DMS79 (cell line): Measurements from ENCODE around the gene ZNF606.

Experiments used
- DNase-seq: peaks from one replicate; lab custom pipeline; 2025; lab: John Stamatoyannopoulos, UW

ZNF606 gene

DNA sequence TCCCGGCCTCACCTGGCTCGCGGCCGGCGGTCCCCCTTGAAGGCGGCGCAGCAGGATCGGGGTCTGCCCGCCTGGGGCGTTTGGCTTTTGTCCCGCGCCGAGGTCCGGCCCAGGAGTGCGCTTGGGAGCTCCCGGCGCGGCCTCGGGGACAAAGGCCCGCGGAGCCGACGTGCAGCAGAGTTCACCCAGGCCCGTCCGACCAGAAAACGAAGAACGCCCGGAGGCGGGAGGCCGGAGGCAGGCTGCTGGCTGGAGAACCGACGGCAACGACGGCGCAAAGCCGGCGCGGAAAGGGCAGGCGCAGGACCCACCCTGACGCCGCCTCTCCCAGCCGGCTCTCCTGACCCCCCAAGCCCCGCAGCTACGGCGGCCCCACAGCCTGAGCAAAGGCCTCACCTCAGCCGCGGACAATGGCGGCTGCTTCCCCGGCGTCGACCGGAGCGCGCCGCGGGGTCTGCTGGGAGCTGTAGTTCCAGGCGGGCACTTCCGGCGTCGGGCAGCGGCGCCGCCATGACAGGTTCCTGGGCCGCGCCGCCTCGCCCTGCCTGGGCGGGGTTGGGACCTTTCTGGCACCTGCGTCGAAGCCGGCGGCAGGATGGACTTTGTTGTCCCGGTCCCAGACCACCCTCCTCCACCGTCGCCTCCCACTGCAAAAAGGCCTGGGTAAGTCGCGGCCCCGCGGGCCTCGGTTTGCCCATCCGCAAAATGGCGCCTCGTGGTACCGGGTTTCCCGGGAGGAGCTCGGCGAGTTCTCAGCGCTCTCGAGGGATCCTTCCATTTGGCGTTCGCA lies at the start of gene ZNF606:
TSS of gene ZNF606 (minus strand) at position 437 of the 790 bp plus-strand sequence. CDS start 1,501 bp downstream, outside the sequence.
- DNase-seq = peak; percentile 53

GRCh38 chr19:58052256-58052655 lies 49.6 kb upstream of the ZNF606 start:
- DNase-seq = no peak

DNA sequence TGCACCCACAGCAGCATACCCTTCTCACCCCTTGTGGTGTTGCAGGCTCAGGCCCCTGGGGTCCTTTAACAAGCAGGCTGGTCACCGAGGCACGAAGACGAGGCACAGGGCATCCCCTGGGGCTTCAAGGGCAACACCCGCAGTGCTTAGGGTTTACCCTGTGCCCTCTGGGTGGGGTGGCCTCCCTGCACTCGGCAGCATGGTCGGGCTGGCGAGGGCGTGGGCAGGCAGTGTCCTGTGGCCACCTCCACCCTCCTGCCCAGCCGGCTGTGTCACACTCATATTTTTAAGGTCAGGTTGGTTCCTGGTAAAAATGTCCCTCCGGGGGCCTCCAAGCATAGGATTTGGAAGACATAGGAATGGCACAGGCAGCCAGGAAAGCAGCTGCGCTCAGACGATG lies 45.1 kb upstream of the ZNF606 start:
- no peak for DNase-seq

DNA sequence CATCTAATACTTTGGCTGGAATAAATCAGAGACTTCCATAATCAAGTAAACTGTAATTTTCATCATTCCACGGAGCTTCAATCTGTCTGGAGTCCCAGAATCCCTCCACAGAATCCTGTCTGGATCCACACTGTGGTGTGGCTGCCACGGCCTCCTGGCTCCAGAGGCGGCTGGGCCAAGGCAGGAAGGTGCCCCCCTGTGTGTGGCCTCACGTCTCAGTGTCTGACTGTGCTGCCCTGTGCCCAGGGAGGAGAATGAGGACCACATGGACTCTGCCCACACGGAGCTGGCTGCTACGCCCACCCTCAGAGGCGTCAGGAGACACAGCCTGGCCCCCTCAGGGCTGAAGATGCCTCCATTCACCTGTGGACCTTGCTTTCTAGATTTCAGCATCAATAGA lies 44.2 kb upstream of the ZNF606 start:
- no peak for DNase-seq

DNA sequence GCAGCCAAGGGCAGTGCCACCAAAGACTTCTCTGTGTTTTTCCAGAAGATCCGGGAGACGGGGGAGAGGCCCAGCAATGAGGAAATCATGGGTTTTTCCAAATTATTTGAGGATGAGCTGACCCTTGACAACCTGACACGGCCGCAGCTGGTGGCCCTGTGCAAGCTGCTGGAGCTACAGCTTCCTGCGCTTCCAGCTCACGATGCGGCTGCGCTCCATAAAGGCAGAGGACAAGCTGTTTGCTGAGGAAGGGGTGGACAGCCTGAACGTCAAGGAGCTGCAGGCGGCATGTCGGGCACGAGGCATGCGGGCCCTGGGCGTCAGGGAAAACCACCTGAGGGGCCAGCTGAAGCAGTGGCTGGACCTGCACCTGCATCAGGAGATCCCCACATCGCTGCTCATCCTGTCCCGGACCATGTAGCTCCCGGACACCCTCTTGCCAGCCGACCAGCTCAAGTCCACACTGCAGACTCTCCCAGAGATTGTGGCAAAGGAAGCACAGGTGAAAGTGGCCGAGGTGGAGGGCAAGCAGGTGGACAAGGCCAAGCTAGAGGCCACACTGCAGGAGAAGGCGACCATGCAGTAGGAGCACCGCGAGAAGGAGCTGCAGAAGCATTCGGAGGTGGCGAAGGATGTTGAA lies 42.9 kb upstream of the ZNF606 start:
- no peak for DNase-seq

DNA sequence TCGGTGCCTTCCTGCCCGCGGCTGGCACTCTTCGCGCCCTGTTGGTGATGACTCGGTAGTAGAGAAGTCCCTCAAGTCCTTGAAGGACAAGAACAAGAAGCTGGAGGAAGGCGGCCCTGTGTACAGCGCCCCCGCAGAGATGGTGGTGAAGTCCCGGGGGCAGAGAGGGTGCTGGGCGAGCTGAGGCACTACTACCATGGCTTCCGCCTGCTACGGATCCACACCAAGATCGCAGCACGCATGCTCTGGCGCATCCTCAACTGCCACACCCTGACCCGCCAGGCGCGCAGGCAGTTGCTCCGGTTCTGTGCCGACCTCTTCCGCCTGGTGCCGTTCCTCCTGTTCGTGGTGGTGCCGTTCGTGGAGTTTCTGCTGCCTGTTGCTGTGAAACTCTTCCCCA lies 42.3 kb upstream of the ZNF606 start:
- DNase-seq = no peak

GRCh38 chr19:58044391-58044790 lies 41.8 kb upstream of the ZNF606 start:
- no peak for DNase-seq

DNA sequence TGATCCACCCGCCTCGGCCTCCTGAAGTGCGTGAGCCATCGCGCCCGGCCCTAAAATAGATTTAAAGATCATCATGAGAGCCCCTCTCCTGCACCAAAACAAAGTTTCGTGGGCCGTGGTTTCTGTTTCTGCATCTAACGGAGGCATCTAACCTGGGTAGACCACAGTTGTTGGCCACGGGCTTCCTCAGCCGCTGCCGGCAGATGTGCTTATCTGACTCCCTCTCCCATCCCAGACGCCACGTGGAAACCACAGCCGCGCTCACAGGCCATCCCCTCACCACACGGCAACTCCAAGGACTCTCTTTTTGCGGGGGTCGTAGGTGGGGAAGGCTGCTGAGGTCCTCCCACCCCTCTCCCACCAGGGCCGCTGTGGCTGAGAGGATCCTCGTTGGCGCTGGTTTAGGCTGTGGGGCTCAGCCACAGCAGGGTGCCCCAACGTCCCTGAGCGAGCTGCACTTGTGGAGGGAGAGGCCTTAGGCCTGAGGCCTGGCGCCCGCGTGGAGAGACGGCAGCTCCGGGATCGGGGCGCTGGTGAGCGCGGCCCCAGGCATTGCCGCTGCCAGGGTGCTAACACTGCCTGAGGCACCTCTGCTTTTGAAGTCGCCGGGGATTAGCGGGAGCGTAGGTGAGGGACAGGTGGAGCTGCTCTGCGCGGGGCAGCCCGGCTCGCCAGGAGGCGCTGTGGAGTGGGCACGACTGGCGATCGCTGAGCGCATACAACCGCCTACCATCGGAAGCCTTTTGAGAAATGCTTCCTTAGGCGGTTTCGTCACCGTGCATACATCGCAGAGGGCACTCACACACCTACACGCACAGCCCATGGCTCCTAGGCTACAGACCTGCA lies 40.1 kb upstream of the ZNF606 start:
- no peak for DNase-seq

DNA sequence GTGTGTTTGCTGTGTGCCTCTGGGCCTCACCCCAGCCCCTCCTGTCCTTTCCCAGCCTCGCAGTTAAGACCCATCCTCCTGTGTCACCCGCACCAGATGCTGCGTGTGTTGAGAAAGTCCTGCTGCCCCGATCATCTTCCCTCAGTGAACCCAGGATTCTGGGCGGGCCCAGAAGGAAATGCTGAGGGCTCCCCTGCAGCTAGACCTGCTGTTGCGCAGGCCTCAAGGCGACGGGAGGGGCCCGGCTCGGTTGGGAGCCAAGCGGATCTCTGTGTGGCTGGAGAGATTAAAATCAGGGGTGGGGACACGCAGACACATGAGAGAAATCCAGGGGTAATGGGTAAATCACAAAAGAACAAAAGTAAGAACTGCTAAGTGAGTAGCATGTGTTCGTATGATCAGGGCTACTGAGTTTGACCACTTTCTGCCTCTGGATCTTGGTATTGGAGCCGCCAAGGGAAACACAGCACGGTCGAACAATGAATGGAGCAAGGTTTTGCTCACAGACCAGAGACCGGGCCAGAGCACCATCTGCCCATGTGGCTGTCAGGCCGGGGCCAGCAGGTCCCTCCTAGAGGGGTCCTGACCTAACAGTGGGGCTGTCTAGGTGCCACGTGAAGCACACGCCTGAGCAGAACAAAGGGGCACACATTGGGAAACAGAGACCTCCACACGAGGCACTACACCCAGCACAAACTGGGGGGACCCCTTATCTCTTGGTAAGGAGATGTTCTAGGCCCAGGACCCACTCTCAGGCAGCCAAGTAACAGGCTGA lies 38.3 kb upstream of the ZNF606 start:
- no peak for DNase-seq

DNA sequence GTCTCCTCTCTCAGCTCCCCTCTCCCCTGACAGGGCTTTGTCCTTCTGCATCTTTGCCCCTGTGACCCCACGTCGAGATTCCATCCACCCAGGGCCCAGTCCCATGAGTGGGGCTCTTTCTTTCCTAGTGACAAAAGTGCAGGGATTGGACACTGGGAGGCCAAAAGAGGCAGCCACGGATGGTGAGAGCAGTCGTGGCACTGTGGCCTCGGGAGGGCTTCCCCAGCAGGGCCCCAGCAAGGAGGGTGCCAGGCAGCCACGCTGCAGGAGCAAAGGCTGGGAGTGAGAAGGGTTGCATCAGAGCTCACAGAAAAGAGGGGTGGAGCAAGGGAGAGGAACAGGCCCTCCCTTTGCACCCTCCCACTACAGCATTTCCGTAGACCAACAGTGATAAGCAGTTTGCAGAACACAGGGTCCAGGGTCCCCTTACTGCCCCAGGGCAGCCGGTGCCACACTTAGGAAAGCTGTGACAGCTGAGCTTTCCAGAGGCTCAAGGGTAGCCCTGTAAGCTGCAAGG lies 36.1 kb upstream of the ZNF606 start:
- DNase-seq = no peak

DNA sequence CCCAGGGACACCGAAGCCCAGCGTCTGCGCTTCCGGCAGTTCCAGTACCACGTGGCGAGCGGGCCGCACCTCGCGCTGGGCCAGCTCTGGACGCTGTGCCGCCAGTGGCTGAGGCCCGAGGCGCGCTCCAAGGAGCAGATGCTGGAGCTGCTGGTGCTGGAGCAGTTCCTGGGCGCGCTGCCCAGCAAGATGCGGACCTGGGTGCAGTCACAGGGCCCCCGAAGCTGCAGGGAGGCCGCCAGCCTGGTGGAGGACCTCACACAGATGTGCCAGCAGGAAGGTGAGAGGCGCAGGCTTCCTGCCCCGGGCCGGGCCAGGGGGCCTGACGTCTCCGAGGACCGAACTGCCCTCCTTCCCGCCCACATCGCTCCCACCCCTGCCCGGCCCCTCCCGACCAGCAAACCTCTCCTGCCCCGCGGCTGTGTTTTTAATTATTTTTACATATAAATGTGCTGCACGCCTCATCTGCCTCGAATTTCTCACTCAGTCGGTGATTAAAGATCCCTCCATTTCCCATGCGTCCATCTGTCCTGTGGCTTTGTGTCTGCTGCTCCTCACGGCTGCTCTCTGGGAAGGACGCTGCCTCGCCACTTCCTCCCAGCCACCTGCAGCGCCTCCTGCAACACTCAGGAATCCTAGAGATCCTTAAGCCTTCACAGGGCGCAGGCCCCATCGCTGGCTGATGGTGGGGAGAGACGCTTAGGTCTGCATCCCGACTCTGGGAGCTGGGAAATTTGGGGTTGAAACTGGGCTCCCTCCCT lies 35.5 kb upstream of the ZNF606 start:
- DNase-seq = peak; percentile 17

- no peak for DNase-seq
Observed at GRCh38 chr19:58035863-58036262, 33.2 kb upstream of the ZNF606 start.

- no peak for DNase-seq
Observed at GRCh38 chr19:58034477-58034793, 31.8 kb upstream of the ZNF606 start.

GRCh38 chr19:58033741-58034476 lies 31.3 kb upstream of the ZNF606 start, which contains the start of gene ZSCAN1:
Gene ZSCAN1 (plus strand): TSS chr19:58034025. CDS start chr19:58037837, 3,812 bp downstream.
- peak; percentile 53 for DNase-seq

DNA sequence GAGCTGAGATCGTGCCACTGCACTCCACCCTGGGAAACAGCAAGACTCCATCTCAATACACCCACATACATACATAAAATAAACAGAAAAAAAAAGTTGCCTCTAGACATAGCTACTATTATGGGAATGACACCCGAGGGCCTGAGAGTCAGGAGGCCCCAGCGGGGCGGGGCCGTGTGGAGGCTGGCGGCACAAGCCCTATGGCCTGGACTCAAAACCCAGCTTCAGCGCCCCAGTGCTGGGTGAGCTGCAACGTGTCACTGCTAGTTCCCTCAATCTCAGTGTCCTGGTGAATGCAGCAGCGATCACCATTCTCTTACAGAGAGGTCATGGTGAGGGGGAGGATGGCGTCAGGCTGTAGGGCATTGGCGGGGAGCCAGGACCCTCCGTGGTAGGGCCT lies 22.0 kb upstream of the ZNF606 start:
- no peak for DNase-seq

DNA sequence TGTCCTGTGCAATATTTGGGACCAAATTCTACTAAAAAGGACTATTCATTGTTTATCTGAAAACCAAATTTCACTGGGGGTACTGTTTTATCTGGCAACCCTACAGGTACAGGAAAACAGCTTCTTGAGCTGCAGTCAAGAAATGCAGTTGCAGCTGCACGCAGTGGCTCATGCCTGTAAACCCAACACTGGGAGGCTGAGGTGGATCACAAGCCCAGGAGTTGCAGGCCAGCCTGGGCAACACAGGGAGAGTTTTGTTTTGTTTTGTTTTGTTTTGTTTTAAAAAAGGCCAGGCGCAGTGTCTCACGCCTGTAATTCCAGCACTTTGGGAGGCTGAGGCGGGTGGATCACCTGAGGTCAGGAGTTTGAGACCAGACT lies 19.7 kb upstream of the ZNF606 start:
- no peak for DNase-seq

DNA sequence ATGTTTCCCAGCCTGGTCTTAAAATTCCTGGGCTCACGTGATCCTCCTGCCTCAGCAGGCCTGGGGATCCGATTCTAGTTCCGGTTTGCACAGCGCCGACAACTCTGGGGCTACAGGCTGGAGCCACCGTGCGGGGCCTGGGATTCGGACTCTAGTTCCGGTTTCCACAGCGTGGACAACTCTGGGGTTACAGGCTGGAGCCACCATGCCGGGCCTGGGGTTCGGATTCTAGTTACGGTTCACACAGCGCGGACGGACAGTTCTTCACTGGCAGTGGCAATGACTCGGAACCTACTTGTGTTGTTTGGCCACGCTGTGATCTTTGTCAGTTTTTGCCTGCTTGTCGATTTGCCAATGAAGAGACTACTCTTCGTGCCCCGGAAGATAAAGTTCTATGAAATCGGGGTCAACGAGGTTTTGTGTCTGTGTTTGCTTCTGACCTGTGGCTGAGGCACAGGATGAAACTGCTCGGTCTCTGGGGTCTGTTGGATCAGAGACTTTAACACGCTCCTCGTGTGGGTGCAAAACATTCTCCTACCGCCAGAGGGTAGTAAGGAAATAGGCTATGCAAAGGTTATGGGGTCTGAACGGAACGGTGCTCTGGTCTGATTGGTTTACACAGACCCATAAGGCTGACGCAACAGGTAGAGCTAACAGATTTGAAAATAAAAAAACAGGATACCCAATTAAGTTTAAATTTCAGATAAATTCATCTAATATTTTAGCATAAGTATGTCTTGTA lies 19.1 kb upstream of the ZNF606 start:
- DNase-seq = peak; percentile 6

DNA sequence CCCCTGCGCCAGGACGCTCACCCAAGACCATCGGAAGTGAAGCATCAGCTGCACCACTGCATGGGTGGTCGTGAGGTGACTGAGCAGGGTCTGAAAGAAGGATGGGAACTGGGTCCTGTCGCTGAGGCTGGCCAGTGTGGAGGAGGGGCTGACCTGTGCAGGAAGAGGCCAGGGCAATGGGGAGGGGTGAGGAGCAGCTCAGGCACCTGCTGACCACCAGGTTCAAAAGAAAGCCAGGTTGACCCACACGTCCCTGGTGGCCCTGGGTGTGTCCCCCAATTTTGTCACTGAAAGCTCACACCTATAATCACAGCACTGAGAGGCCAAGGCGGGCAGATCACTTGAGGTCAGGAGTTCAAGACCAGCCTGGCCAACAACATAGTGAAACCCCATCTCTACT lies 17.5 kb upstream of the ZNF606 start:
- no peak for DNase-seq

DNA sequence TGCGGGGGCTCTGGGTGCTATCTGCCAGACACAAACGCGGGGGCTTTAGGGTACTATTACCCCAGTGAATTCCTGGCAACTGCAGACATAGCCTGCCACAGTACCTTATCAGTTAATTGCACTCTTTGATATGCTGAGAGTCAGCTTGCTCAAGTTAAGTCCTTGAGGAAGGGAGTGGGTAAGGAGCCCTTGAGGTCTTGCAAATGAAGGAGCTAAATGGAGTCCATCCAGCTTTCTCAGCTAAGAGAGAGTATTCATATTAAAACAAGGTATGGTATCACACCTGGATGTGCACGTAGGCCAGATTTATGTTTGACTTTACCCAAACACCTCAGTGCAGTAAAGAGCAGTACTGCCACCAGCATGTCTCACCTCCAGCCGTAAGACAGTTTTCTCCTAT lies 11.5 kb upstream of the ZNF606 start:
- no peak for DNase-seq

- DNase-seq = no peak
Observed at GRCh38 chr19:58010507-58010906, 7.9 kb upstream of the ZNF606 start.
